Measurements from ENCODE around the gene DAPK2. TPM values are rescaled to one million over a fixed set of nuclear protein-coding genes. Genes with fewer than 3 reads are reported as not detected.
A peak's percentile ranks its signal among the peaks of the same experiment; 100 is the strongest.
"Not testable (repeated sequence)": the region's sequence is repeated elsewhere in the genome, so short reads cannot be mapped to it uniquely, and the experiment has no call there.

Gene DAPK2
- total RNA-seq, 1 donor: 0.81 TPM

DNA sequence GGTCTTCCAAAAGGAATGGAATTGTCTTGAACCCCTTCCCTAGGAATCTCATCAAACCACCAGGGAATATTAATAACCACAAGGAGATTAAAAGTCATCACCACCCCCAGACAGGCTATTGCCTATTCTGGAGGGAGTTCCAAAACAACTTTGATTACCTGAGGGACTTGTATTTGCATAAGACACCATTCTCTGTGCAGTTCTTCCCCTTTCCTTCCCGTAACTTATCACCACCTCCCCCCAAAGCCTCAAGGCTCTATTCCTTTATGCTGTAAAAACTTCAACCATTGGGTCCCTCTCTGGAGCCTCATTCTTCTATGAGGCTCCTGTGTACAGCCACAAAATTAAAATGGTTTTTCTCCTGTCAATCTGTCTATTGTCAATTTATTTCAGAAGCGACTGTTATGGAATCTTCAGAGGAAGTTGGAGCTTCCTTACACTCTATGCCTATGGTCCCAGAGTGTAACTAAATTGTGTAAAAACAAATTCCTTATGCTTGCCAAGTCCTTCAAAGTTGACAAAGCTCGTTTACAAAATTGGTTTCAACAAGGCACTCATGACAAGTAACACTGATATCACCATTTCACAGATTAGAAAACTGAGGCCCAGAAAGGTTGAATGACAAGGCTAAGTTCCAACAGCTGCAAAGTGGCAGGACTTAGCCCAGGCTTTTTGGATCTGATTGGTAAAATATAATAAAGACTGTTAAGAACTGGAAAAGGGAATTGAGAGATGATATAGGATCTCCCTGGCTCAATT lies 144.2 kb downstream of the DAPK2 start:
- no peak for DNase-seq (ENCODE audit: low read depth in 2 of 3, low spot score in 2 of 3)

GRCh38 chr15:63900306-63900705 lies 146.0 kb downstream of the DAPK2 start:
- DNase-seq (ENCODE audit: low read depth in 2 of 3, low spot score in 2 of 3): no peak

DNA sequence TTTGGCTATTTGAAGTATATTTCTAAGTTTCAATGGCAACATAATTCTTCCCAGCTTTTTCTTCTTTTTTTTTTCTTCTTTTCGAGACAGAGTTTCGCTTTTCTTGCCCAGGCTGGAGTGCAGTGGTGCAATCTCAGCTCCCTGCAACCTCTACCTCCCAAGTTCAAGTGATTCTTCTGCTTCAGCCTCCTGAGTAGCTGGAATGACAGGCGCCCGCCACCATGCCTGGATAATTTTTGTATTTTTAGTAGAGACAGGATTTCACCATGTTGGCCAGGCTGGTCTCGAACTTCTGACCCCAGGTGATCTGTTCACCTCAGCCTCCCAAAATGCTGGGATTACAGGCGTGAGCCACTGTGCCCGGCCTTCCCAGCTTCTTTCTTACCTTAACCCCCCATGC lies 146.7 kb downstream of the DAPK2 start:
- not testable (repeated sequence) for DNase-seq (ENCODE audit: low read depth in 2 of 3, low spot score in 2 of 3)

DNA sequence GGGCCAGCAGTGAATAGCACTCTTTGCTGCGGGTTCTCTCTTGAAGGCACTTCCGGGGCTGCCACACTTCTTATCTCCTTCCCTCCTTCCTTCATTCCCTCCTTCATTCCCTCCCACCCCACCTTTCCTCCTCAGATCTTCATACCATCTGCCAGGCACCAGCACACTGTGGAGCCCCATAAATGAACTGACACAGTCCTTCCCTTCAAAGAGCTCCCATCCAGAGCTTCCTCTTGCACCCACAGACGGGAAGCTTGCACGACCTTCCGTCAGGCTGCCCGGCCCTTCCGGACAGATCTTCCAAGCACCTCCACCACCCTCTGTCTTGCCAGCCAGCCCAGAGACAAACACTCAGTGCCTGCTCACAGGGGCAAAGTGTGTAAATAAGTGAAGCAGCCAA lies 147.1 kb downstream of the DAPK2 start:
- no peak for DNase-seq (ENCODE audit: low read depth in 2 of 3, low spot score in 2 of 3)

- DNase-seq (ENCODE audit: low read depth in 2 of 3, low spot score in 2 of 3): peak in 2 of 3 donors; percentile 66 to 73
These were observed 149.8 kb downstream of the DAPK2 start for GRCh38 chr15:63896336-63897115.

- no peak for DNase-seq (ENCODE audit: low read depth in 2 of 3, low spot score in 2 of 3)
These were observed 150.5 kb downstream of the DAPK2 start for GRCh38 chr15:63895787-63896218.

DNA sequence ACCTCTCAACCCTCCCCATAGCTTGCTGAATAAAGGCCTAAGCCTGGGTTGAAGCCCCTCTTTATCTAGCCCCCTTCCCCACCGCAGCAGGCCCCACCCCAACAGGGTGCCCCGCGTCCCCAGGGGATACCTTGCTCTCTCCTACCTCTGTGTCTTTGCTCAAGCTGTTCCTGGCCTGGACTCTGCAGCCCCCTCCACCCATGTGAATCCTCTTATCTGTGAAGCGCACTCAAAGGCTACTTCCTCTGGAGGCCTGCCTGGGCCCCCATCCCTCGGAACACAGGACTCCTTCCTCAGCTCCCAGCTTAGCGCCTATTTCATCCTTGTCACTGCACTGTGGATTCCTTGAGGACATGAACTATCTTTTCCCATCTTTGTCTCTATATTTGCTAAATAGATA lies 151.1 kb downstream of the DAPK2 start:
- DNase-seq (ENCODE audit: low read depth in 2 of 3, low spot score in 2 of 3): peak in 2 of 3 donors; percentile 57 to 66

DNA sequence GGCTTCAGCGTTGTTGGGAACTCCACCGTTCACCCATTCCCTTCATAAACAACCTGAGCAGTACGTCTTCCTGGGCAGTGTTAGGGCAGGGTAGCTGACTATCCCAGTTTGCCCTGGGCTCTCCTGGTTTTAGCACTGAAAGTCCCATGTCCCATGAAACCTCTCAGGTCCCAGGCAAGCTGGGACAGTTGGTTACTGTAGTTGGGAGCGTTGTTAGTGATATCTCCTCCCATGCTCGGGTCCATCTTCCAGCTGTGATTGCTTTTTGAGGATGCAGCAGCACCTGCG lies 151.7 kb downstream of the DAPK2 start:
- DNase-seq (ENCODE audit: low read depth in 2 of 3, low spot score in 2 of 3): no peak

DNA sequence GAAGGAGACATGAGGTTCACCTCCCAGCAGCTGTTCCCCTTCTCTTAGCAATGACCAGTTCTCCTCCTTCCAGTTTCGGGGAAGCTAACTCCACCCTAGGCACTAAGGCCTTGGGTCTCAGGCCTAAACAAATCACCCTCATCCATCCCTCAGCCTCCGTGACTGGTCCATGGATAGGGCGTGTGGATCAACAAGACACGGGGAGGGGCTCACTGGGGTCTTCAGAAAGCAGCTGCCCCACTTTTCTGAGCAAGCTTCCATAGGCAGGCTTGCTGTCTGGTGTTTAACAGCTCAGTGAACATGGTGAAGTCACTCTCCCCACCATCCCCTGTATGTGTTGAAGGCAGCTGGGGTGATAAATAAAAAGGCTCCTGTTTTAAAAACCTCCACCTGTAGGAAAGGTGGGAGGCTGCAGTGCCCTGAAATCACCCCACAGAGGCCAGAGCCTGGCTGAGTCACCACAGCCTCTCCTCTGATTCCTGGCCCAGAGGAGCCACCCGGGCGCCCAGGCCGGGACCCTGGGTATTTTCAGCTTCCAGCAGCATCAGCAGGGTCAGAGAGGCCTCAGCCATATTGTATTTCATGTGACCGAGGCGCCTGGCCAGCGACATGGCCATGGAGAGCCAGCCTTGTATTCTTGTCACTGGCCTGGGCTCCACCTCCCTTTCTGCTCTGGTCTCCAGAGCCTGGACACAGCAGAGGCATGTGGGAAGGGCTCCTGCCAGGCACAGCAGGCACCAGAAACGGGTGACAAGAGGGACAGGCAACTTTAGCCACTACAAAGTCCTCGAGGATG lies 152.2 kb downstream of the DAPK2 start:
- no peak for DNase-seq (ENCODE audit: low read depth in 2 of 3, low spot score in 2 of 3)

DNA sequence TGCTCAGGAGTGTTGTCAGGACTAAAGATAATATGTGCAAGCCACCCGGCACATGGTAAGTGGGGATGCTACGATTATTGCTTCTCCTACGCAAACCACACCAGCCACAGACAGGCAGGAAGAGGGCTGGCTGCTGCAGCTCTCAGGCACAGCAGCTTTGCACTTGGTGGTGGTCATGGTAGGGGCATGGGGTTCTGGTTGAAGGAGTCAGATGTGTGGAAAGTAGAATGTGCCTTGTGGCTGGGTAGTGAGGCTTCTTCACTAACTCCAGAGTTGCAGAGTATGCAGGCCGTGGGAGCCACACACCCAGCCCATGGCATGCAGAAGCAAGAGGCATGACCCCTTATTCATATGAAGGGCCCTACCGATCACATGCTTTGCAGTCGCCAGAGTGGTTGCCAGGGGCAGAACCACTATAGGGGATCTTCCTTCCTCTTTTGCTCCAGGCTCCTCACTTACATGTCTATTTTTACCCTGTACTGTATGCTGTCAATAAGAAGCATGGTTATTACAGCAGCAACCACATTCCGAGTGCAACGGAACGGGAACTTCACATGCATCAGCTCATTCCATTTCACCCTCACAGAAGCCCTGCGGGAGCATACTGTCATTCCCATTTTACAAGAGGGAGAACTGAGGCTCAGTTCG lies 153.4 kb downstream of the DAPK2 start:
- peak; percentile 36 to 83 (median 72) for DNase-seq (ENCODE audit: low read depth in 2 of 3, low spot score in 2 of 3)

DNA sequence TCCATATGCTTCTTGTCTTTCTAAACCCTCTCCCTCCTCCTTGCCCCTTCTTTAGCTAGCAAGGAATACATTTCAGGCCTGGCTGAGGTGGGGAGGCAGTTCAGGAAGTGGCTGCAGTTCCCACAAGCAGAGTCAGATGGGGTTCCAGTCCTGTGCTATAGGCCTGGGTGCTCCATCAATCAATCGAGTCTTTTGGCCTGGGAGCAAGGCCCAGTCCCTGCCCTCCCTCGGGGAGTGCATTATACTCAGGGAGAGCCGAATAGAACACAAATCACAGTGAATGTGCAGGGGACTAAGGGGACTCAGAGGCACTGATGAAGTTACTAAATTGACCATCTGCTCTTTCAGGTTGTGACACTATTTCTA lies 154.5 kb downstream of the DAPK2 start:
- no peak for DNase-seq (ENCODE audit: low read depth in 2 of 3, low spot score in 2 of 3)

GRCh38 chr15:63891079-63891767 lies 155.1 kb downstream of the DAPK2 start:
- DNase-seq (ENCODE audit: low read depth in 2 of 3, low spot score in 2 of 3): peak; percentile 64 to 81 (median 76)

DNA sequence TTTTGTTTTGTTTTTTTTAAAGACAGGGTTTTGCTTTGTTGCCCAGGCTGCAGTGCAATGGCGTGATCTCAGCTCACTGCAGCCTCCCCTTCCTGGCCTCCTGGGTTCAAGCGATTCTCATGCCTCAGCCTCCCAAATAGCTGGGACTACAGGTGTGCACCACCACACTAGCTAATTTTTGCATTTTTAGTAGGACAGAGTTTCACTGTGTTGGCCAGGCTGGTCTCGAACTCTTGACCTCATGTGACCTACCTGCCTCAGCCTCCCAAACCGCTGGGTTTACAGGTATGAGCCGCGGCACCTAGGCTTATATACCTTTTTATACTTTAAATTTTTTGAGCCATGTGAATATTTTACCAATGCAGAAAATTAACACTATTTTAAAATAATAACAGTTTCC lies 155.7 kb downstream of the DAPK2 start:
- DNase-seq (ENCODE audit: low read depth in 2 of 3, low spot score in 2 of 3): no peak

- DNase-seq (ENCODE audit: low read depth in 2 of 3, low spot score in 2 of 3): no peak
These were observed 156.5 kb downstream of the DAPK2 start for GRCh38 chr15:63889831-63890230.

DNA sequence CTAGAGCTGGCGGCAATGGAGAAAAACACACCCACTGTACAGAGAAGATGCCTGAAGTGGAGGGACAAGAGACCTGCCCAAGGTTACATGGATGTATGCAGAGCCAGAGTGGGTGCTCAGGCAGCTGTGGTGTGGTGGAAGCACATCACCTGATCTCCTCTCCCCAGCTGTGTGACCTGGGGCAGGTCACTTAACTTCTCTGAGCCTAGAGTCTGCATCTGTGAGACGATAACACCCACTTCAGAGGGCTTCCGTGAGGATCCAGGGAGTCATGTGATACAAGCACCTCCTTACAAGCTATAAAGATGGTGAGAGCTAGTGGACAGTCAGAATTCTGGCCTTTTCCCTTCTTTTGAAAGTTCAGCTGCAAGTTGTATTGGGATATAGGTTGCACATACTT lies 157.5 kb downstream of the DAPK2 start:
- no peak for DNase-seq (ENCODE audit: low read depth in 2 of 3, low spot score in 2 of 3)

GRCh38 chr15:63888146-63888545 lies 158.1 kb downstream of the DAPK2 start:
- no peak for DNase-seq (ENCODE audit: low read depth in 2 of 3, low spot score in 2 of 3)

GRCh38 chr15:63887630-63888029 lies 158.7 kb downstream of the DAPK2 start:
- peak in 1 of 3 donors; percentile 44 for DNase-seq (ENCODE audit: low read depth in 2 of 3, low spot score in 2 of 3)

- DNase-seq (ENCODE audit: low read depth in 2 of 3, low spot score in 2 of 3): no peak
These were observed 161.3 kb downstream of the DAPK2 start for GRCh38 chr15:63884953-63885352.

- DNase-seq (ENCODE audit: low read depth in 2 of 3, low spot score in 2 of 3): no peak
These were observed 164.9 kb downstream of the DAPK2 start for GRCh38 chr15:63881431-63881830.

DNA sequence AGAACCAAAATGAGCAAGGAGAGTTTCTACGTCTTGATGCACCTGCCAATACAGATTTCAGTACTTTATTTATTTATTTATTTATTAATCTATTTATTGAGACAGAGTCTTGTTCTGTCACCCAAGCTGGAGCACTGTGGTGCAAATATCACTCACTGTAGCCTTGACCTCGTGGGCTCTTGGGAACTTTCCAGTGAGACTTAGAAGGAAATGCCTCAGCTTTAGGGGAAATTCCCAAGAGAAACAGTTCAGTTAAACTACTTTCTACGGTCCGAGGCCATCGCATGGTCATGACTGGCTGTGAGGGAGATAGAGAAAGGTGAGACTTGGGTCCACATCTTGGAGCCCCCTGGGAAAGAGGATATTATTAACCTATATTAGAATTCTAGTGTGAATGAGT lies 165.5 kb downstream of the DAPK2 start:
- no peak for DNase-seq (ENCODE audit: low read depth in 2 of 3, low spot score in 2 of 3)

Measured in hematopoietic multipotent progenitor cell (in vitro differentiated cells).